Body of pancreas (tissue), 4 donors: ENCODE data around the gene PLEKHA7. TPM values are rescaled to one million over a fixed set of nuclear protein-coding genes. Genes with fewer than 3 reads are reported as not detected.
"Not testable (repeated sequence)": the region's sequence is repeated elsewhere in the genome, so short reads cannot be mapped to it uniquely, and the experiment has no call there.

ENCODE experiments used
- ATAC-seq: fragments of 150-250 bp; one replicate; pipeline ENCODE4 v1.9.1; 2016
- DNase-seq, 4 donors: peaks; one replicate each; pipeline ENCODE4 v3.0.0-alpha.2; 2019
- H3K27ac ChIP-seq, 4 donors: fragments of 200-600 bp; sonication (generic); 1 replicate in 3 of 4; 2 replicates in 1 of 4; pipeline versions ENCODE4 v1.5.1 to v1.6.1; 2016 to 2019; ENCODE audit warnings: mild to moderate bottlenecking in 1 of 4, mixed read lengths in 1 of 4, moderate library complexity in 1 of 4
- H3K27me3 ChIP-seq, 2 donors: fragments of 200-600 bp; sonication (generic); one replicate each; pipeline ENCODE4 v1.6.0; 2016; ENCODE audit warnings: mild to moderate bottlenecking in 1 of 2
- H3K36me3 ChIP-seq, 2 donors: fragments of 200-600 bp; sonication (generic); replicated peaks in 1 of 2; 2 replicates each; pipeline ENCODE4 v1.5.1; 2016; ENCODE audit warnings: low read depth in 2 of 2; ENCODE audit not compliant: insufficient read depth in 1 of 2
- H3K4me1 ChIP-seq: fragments of 200-600 bp; sonication (generic); one replicate; pipeline ENCODE4 v1.6.0; 2016
- H3K4me3 ChIP-seq, 2 donors: fragments of 200-600 bp; sonication (generic); 1 replicate in 1 of 2; 2 replicates in 1 of 2; pipeline ENCODE4 v1.5.1; 2016 to 2019
- H3K9me3 ChIP-seq, 3 donors: fragments of 200-600 bp; sonication (generic); 1 replicate in 2 of 3; 2 replicates in 1 of 3; pipeline ENCODE4 v1.5.1; 2016
- POLR2A ChIP-seq, 3 donors: fragments of 450-650 bp; IDR thresholded peaks; one replicate each; pipeline ENCODE4 v1.6.1; 2016; ENCODE audit warnings: antibody characterized with exemption in 3 of 3, mild to moderate bottlenecking in 2 of 3
- WGBS, 2 donors: methylation state at CpG; one replicate each; pipeline ENCODE4 v1.1.5; 2017; 5-methylcytosine and 5-hydroxymethylcytosine counted together
- intact Hi-C: fragments of 100-400 bp; cut with DNase I; formaldehyde crosslinking; loops from one replicate; pipeline ENCODE4 v1.15.1; 2023
- total RNA-seq, 2 donors: library from RNA; depleted of rRNA; stranded (reverse); fragments of >200 nt; gene quantifications; one replicate each; pipeline ENCODE4 v1.1.0, GENCODE V29; 2016
- TF ChIP-seq, protein P1 (sequence below), 7 experiments: fragments of 450-650 bp in 4 of 7; fragments of 200-600 bp in 3 of 7; sonication (generic) in 3 of 7; IDR thresholded peaks; one replicate each; pipeline ENCODE4 v1.5.1; 2016 to 2019; ENCODE audit warnings: antibody characterized with exemption in 7 of 7

Gene PLEKHA7
- total RNA-seq, 2 donors from 2014 or later = 30.4 to 34.6 TPM

DNA sequence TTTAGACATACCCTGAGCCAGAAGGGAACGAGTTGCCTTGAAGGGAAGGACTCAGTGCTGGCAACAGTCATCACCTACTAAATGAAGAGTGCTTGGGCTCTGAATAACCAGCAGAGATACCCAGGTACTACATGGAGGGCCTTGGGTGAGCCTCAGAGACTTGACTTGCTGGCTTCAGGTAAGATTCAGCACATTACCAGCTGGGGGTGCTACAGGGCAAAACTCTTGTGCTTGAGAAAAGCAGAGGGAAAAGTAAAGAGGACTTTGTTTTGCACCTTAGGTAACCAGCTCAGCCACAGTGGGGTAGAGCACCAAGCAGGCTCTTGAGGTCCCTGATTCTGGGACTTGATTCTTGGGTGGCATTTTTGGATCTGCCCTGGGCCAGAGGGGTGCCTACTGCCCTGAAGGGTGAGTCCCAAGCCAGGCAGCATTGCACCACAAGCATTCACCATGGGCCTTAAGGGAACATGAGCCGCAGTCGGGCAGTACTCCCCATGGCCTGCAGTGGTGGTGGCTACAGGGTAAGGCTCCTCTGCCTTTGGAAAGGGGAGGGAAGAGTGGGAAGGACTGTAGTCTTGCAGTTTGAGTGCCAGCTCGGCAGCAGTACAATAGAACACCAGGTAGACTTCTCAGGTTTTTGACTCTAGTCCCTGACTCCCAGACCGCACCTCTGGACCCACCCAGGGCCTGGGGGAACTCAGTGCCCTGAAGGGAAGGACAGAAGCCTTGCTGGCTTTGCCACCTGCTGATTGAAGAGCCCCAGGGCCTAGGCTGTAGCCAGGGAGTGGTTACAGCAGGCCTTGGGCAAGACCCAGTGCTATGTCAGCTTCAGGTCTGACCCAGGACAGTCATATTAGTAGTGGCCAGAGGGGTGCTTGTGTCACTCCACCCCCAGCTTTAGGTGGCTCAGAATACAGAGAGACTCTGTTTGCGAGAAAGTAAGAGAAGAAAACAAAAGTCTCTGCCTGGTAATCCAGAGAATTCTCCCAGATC, 22.7 kb upstream of the PLEKHA7 start:
- Histone ChIP-seq H3K27me3 (no peaks in the 10 kb centered on the region), H3K9me3 (no peaks in the 10 kb centered on the region), H3K27ac (peak overlapping the region in 2 of 4 donors; percentile 25 to 56), H3K4me3 (no peak overlapping the region), H3K4me1 (peaks cover 12% of the 10 kb centered on the region), H3K36me3 (no peaks in the 10 kb centered on the region)
- ATAC-seq (peak; percentile 89), DNase-seq (peak; percentile 60 to 78 (median 73))
- WGBS, 2 donors = 67 to 68% methylated on average over 6 of the region's 6 CpGs
- intact Hi-C loops = no loop called here
- TF ChIP-seq, protein P1, sequence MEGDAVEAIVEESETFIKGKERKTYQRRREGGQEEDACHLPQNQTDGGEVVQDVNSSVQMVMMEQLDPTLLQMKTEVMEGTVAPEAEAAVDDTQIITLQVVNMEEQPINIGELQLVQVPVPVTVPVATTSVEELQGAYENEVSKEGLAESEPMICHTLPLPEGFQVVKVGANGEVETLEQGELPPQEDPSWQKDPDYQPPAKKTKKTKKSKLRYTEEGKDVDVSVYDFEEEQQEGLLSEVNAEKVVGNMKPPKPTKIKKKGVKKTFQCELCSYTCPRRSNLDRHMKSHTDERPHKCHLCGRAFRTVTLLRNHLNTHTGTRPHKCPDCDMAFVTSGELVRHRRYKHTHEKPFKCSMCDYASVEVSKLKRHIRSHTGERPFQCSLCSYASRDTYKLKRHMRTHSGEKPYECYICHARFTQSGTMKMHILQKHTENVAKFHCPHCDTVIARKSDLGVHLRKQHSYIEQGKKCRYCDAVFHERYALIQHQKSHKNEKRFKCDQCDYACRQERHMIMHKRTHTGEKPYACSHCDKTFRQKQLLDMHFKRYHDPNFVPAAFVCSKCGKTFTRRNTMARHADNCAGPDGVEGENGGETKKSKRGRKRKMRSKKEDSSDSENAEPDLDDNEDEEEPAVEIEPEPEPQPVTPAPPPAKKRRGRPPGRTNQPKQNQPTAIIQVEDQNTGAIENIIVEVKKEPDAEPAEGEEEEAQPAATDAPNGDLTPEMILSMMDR (IDR thresholded peaks at IDR 0.05) = peak; percentile 32 to 71 (median 55)
- TF ChIP-seq POLR2A (IDR thresholded peaks at IDR 0.05) = no peak

DNA sequence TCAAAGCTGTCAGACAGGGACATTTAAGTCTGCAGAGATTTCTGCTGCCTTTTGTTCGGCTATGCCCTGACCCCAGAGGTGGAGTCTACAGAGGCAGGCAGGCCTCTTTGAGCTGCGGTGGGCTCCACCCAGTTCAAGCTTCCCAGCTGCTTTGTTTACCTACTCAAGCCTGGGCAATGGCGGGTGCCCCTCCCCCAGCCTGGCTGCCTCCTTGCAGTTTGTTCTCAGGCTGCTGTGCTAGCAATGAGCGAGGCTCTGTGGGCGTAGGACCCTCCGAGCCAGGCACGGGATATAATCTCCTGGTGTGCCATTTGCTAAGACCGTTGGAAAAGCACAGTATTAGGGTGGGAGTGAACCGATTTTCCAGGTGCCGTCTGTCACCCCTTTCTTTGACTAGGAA, 19.8 kb upstream of the PLEKHA7 start:
- intact Hi-C loops, ATAC-seq, H3K27me3 ChIP-seq, H3K27ac ChIP-seq, H3K9me3 ChIP-seq, H3K4me3 ChIP-seq, DNase-seq, H3K36me3 ChIP-seq: not testable (repeated sequence)
- peaks cover 12% of the 10 kb centered on the region for H3K4me1 ChIP-seq
- WGBS, 2 donors = 84 to 86% methylated on average over 7 to 9 of the region's 10 CpGs

DNA sequence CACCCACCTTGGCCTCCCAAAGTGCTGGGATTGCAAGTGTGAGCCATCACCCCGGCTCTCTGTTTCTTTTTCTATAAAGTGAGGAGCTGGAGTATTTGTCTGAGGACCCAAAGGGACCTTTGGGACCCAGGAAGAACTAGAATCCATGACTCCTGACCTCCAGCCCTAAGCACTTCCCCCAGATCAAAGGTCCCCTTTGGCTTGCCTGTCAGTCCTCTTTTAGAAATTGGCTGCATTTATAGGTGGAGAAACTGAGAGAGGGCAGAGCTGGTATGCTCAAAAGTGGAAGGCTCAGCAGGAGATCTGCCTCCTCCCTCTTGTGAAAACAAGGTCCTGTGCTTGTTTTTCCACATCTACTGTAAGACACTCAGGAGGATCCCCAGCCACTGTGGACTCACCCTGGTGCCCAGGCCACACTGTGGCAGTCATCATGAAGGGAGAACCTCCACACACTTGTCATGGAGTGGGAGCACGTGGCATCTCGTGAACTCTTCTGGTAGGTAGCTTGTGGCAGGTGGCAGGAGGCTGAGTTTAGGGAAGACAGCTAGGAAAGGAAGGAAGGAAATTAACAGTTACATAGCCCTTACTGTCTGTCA, 12.4 kb upstream of the PLEKHA7 start:
- DNase-seq (no peak), ATAC-seq (no peak)
- Histone ChIP-seq H3K9me3 (no peaks in the 10 kb centered on the region), H3K4me1 (no peaks in the 10 kb centered on the region), H3K36me3 (no peaks in the 10 kb centered on the region), H3K27ac (no peak overlapping the region), H3K27me3 (no peaks in the 10 kb centered on the region), H3K4me3 (no peak overlapping the region)
- no peak for TF ChIP-seq POLR2A (IDR thresholded peaks at IDR 0.05)
- TF ChIP-seq, protein P1 (IDR thresholded peaks at IDR 0.05) = no peak
- WGBS, 2 donors = 85 to 88% methylated on average over 3 of the region's 3 CpGs
- intact Hi-C loops = no loop called here

DNA sequence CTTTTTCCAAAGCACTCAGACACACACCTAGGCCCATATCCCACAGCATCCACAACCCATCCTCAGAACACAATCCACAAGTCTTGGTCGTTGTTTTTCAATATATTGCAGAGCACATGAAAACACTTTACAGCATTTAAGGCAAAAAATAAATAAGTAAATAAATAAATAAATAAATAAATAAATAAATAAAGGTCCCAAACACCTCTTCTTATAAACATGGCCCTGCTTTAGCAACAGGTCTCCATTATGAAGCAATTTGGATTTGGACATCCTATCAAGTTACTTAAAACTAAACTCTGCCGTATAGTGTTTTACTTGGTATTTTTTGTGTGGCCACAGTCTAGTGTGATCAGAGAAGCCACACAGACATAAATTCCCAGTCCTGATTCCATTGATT, 10.7 kb upstream of the PLEKHA7 start:
- intact Hi-C loops = no loop called here
- Histone ChIP-seq H3K27me3 (no peaks in the 10 kb centered on the region), H3K9me3 (no peaks in the 10 kb centered on the region), H3K27ac (no peak overlapping the region), H3K4me3 (no peak overlapping the region), H3K36me3 (no peaks in the 10 kb centered on the region), H3K4me1 (no peaks in the 10 kb centered on the region)
- DNase-seq (no peak), ATAC-seq (no peak)
- WGBS, 2 donors = 80 to 93% methylated on average over 2 of the region's 2 CpGs
- no peak for TF ChIP-seq POLR2A (IDR thresholded peaks at IDR 0.05)
- TF ChIP-seq, protein P1 (IDR thresholded peaks at IDR 0.05) = no peak

DNA sequence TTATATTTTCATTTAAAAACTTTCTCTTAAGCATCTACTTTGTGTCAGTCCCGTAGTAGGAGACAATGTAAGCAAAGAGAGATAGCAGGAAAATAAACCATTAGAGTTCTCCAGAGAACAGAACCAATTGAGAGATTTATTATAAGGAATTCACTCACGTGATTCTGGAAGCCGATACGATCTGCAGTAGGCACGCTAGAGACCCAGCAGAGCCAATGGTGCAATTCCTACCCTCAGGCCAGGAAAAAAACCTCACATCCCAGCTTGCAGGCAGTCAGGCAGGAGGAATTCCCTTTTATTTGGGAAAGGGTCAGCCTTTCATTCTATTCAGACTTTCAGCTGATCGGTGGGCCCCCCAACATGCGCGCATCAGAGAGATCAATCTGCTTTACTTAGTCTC, 7.3 kb upstream of the PLEKHA7 start:
- H3K27ac ChIP-seq = no peak overlapping the region
- H3K4me3 ChIP-seq = no peak overlapping the region
- H3K4me1 ChIP-seq = no peaks in the 10 kb centered on the region
- H3K27me3 ChIP-seq = no peaks in the 10 kb centered on the region
- DNase-seq (no peak), ATAC-seq (no peak)
- TF ChIP-seq, protein P1 (IDR thresholded peaks at IDR 0.05) = no peak
- no peak for TF ChIP-seq POLR2A (IDR thresholded peaks at IDR 0.05)
- intact Hi-C loops = no loop called here
- no peaks in the 10 kb centered on the region for H3K9me3 ChIP-seq
- no peaks in the 10 kb centered on the region for H3K36me3 ChIP-seq
- 88 to 94% methylated on average over 8 of the region's 8 CpGs for WGBS, 2 donors
